GM21529 (cell line): ENCODE results near the gene MVB12A.

ENCODE experiments used
- ATAC-seq: cut with Tn5 transposase; IDR thresholded peaks from one replicate; pipeline ENCODE4 v1.9.1; 2021; ENCODE audit not compliant: unreplicated experiment

Gene MVB12A

GRCh38 chr19:17441241-17442021 is 21.6 kb downstream of the MVB12A start:
- no peak for ATAC-seq

GRCh38 chr19:17445526-17446165 is 25.8 kb downstream of the MVB12A start:
- no peak for ATAC-seq

GRCh38 chr19:17447704-17448130 is 27.9 kb downstream of the MVB12A start:
- ATAC-seq: no peak

GRCh38 chr19:17448131-17448967 is 28.5 kb downstream of the MVB12A start, which contains the start of gene TMEM221:
TMEM221 (minus strand) TSS chr19:17448668; CDS start chr19:17448462, 206 bp downstream.
- no peak for ATAC-seq

DNA sequence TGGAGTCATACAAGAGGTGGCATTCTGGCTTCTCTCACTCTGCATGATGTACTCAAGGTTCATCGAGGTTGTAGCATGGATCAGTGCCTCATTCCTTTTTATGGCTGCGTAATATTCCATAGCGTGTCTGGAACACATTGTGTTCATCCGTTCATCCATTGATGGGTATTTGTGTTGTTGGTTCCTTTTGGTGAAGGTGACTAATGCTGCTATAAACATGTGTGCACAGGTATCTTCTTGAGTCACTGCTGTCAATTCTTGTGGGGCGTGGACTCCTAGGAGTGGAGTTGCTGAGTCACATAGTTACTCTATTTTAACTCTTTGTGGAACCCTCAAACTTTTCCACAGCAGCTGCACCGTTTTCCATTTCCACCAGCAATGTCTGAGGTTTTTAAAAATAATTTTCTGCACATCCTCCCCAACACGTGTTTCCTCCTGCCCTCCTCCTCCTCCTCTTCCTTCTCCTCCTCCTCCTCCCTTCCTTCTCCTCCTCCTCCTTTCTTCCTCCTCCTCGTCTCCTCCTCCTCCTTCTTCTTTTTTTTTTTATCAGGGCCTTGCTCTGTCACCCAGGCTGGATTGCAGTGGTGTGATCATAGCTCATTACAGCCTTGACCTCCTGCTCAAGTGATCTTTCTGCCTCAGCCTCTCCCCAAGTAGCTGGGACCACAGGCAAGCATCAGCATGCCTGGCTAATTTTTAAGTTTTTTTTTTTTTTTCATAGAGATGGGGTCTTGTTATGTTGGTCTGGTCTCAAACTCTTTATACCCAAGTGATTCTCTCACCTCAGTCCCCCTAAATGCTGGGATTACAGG is 30.6 kb downstream of the MVB12A start:
- no peak for ATAC-seq

DNA sequence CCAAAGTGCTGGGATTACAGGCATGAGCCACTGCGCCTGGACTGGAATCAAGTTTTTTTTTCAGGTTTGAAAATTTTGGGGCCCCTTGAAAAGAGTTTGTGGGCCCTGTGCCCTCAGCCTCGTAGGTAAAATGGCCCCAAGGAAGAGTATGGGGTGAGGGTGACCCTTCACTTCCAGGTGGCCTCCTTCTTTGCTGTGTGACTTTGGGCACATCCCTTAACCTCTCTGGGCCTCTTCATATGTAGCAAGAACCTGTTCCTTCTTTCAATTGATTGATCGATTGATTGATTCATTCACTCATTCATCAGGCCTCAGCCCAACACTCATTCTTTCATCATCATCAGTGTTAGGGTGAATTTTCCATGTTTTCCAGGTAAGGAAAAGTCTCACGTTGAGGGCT is 32.0 kb downstream of the MVB12A start:
- ATAC-seq: no peak

GRCh38 chr19:17454576-17455071 is 34.8 kb downstream of the MVB12A start:
- ATAC-seq: no peak

- no peak for ATAC-seq
Observed at GRCh38 chr19:17455308-17456123, 35.7 kb downstream of the MVB12A start.

- no peak for ATAC-seq
Observed at GRCh38 chr19:17456127-17456526, 36.3 kb downstream of the MVB12A start.

DNA sequence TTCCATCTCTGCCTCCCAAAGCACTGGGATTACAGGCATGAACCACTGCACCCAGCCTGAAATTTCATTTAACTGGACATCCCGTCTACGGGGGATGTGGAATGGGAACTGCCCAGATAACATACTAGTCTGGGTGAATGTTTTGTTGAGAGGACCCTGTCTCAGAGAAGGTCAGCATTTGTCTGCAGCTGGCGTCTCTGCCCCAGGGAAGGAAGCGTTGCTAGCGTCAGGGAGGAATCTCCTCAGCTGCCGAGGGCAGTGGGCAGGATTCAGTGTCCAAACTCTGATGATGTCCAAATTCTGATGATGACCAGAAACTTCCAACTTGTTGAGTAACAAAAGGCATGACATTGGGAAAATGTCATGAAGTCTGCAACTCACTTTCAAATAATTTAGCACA is 37.8 kb downstream of the MVB12A start:
- ATAC-seq: no peak

DNA sequence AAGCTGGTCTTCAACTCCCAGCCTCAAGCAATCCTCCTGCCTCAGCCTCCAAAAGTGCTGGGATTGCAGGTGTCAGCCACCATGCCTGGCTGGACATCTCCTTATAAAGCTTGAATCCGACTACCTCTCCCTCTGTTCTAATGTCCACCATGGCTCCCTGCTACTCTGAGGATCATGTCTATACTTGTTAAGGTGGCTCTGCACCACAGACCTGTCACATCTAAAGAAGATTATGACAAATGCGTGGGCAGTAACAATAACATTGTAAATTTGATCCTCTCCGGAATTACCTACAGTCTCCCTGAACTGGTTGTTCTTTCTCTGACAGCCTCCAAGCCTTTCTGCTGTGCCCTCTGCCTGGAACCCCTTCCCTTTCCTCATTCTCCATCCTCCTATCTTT is 39.1 kb downstream of the MVB12A start:
- ATAC-seq: no peak

GRCh38 chr19:17460372-17461230 is 40.8 kb downstream of the MVB12A start, which contains the start of gene NXNL1:
NXNL1 (minus strand) TSS chr19:17460926; CDS start chr19:17460869, 57 bp downstream.
- no peak for ATAC-seq

DNA sequence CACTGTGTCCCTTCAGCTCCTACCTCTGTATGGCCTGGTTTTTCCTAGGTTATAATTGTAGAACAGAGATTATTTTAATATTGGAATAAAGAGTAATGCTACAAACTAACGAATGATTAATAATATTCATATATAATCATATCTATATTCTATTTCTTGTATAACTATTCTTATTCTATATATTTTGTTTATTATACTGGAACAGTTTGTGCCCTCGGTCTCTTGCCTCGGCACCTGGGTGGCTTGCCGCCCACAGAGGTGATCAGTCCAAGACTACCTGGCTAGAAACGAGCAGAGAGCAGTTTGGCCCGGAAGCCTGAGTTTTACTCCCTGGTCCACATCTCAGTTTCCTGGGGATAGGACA is 46.6 kb downstream of the MVB12A start:
- no peak for ATAC-seq

GRCh38 chr19:17467471-17468301 is 47.8 kb downstream of the MVB12A start:
- no peak for ATAC-seq

- no peak for ATAC-seq
Observed at GRCh38 chr19:17468302-17469091, 48.6 kb downstream of the MVB12A start.

DNA sequence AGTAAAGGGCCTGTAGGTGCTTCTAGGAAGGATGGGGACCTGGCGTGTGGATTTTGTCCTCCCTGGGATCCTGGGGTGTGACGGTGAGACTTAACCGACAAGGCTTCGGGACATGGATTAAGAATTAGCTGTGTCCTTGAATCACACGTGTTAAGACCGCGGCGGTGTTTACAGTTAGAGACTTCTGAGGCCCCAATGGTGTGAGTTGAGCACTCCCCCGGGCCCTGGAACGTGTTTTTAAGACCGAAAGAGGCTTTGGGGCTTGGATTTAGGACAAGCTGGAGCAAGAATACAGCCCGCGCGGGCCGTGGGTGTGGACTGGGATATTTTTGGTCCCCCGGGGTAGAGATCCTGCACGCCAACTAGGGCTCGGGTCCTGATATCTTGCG is 49.2 kb downstream of the MVB12A start:
- ATAC-seq: no peak

- ATAC-seq: peak; percentile 56
Observed at GRCh38 chr19:17469481-17470067, 49.7 kb downstream of the MVB12A start.
